Adrenal gland (tissue), 5 donors: ENCODE results near the gene NAP1L2.

Experiments
- CTCF ChIP-seq, 6 experiments: fragments of 450-650 bp in 4 of 6; fragments of 200-600 bp in 2 of 6; sonication (generic) in 1 of 6; IDR thresholded peaks; 1 replicate in 5 of 6; 2 replicates in 1 of 6; pipeline versions ENCODE4 v1.5.1 to v1.8.0; 2016 to 2021; ENCODE audit warnings: antibody characterized with exemption in 6 of 6, mild to moderate bottlenecking in 2 of 6, moderate library complexity in 1 of 6
- POLR2A ChIP-seq, 2 donors: fragments of 450-650 bp; IDR thresholded peaks; one replicate each; pipeline ENCODE4 v1.6.1; 2017; ENCODE audit warnings: antibody characterized with exemption in 2 of 2, mild to moderate bottlenecking in 2 of 2, moderate library complexity in 1 of 2
- donor health status: DM: no; HTN: no; CAD: no.

- TF ChIP-seq CTCF (IDR thresholded peaks at IDR 0.05) (no peak), POLR2A (IDR thresholded peaks at IDR 0.05) (no peak)
Observed at GRCh38 chrX:73217621-73218020, 3.0 kb upstream of the NAP1L2 start.
